ENCODE results near the gene SLC39A11. TPM values are rescaled to one million over a fixed set of nuclear protein-coding genes. Genes with fewer than 3 reads are reported as not detected.

Gene SLC39A11
- total RNA-seq, 1 experiment from 2014 or later: 18.6 TPM

GRCh38 chr17:73090396-73091202 is 1.9 kb downstream of the SLC39A11 start:
- no peaks in the 10 kb centered on the region for H3K36me3 ChIP-seq (ENCODE audit: insufficient read depth, low read length, poor library complexity, severe bottlenecking)
- no peak overlapping the region for H3K4me3 ChIP-seq (ENCODE audit: low read depth, low read length, poor library complexity, severe bottlenecking)
- no peak for DNase-seq (ENCODE audit: low spot score)
- peaks cover 7% of the 10 kb centered on the region for H3K4me1 ChIP-seq (ENCODE audit: insufficient read depth, low read length, poor library complexity, severe bottlenecking)
- BruUV-seq (replicated peaks): no TSS peak
- intact Hi-C loops (cut with micrococcal nuclease; ENCODE audit: unreplicated experiment): no loop called here
- no peaks in the 10 kb centered on the region for H3K27me3 ChIP-seq (replicated peaks; ENCODE audit: insufficient read depth, low read depth, low read length, poor library complexity)
- ChIA-PET CTCF (no interaction called here), POLR2A (ENCODE audit: low non-redundant PET) (no interaction called here)
- H3K9me3 ChIP-seq (ENCODE audit: low read depth, low read length, poor library complexity, severe bottlenecking): no peaks in the 10 kb centered on the region
- TF ChIP-seq CTCF (conservative IDR thresholded peaks at IDR 0.05; ENCODE audit: low read depth, low read length): no peak
- no peak for TF ChIP-seq EZH2 (IDR thresholded peaks at IDR 0.05; ENCODE audit: borderline replicate concordance, low read depth, low read length, poor library complexity, severe bottlenecking)
- no peak overlapping the region for H3K27ac ChIP-seq (ENCODE audit: low read depth, low read length, poor library complexity, severe bottlenecking)

- no peaks in the 10 kb centered on the region for H3K27me3 ChIP-seq (replicated peaks; ENCODE audit: insufficient read depth, low read depth, low read length, poor library complexity)
- no peaks in the 10 kb centered on the region for H3K36me3 ChIP-seq (ENCODE audit: insufficient read depth, low read length, poor library complexity, severe bottlenecking)
- H3K4me3 ChIP-seq (ENCODE audit: low read depth, low read length, poor library complexity, severe bottlenecking): no peak overlapping the region
- no peaks in the 10 kb centered on the region for H3K9me3 ChIP-seq (ENCODE audit: low read depth, low read length, poor library complexity, severe bottlenecking)
- H3K27ac ChIP-seq (ENCODE audit: low read depth, low read length, poor library complexity, severe bottlenecking): no peak overlapping the region
- DNase-seq (ENCODE audit: low spot score): no peak
- no TSS peak for BruUV-seq (replicated peaks)
- ChIA-PET CTCF (no interaction called here), POLR2A (ENCODE audit: low non-redundant PET) (no interaction called here)
- intact Hi-C loops (cut with micrococcal nuclease; ENCODE audit: unreplicated experiment): no loop called here
- peaks cover 7% of the 10 kb centered on the region for H3K4me1 ChIP-seq (ENCODE audit: insufficient read depth, low read length, poor library complexity, severe bottlenecking)
- TF ChIP-seq EZH2 (IDR thresholded peaks at IDR 0.05; ENCODE audit: borderline replicate concordance, low read depth, low read length, poor library complexity, severe bottlenecking): no peak
- TF ChIP-seq CTCF (conservative IDR thresholded peaks at IDR 0.05; ENCODE audit: low read depth, low read length): no peak
These were observed 2.9 kb downstream of the SLC39A11 start for GRCh38 chr17:73089322-73090317.

- POLR2A ChIA-PET (ENCODE audit: low non-redundant PET): no interaction called here
- H3K27me3 ChIP-seq (replicated peaks; ENCODE audit: insufficient read depth, low read depth, low read length, poor library complexity): no peaks in the 10 kb centered on the region
- DNase-seq (ENCODE audit: low spot score): no peak
- H3K4me1 ChIP-seq (ENCODE audit: insufficient read depth, low read length, poor library complexity, severe bottlenecking): peaks cover 7% of the 10 kb centered on the region
- peaks cover 3% of the 10 kb centered on the region for H3K36me3 ChIP-seq (ENCODE audit: insufficient read depth, low read length, poor library complexity, severe bottlenecking)
- TF ChIP-seq CTCF (conservative IDR thresholded peaks at IDR 0.05; ENCODE audit: low read depth, low read length) (no peak), EZH2 (IDR thresholded peaks at IDR 0.05; ENCODE audit: borderline replicate concordance, low read depth, low read length, poor library complexity, severe bottlenecking) (no peak)
- no peaks in the 10 kb centered on the region for H3K9me3 ChIP-seq (ENCODE audit: low read depth, low read length, poor library complexity, severe bottlenecking)
- no peak overlapping the region for H3K4me3 ChIP-seq (ENCODE audit: low read depth, low read length, poor library complexity, severe bottlenecking)
- H3K27ac ChIP-seq (ENCODE audit: low read depth, low read length, poor library complexity, severe bottlenecking): no peak overlapping the region
- BruUV-seq (replicated peaks): no TSS peak
- CTCF ChIA-PET: no interaction called here
- intact Hi-C loops (cut with micrococcal nuclease; ENCODE audit: unreplicated experiment): no loop called here
These were observed 3.9 kb downstream of the SLC39A11 start for GRCh38 chr17:73088561-73088960.
